BLaER1 (cell line): Measurements from ENCODE around the gene MPDU1.

ENCODE experiments used
- H3K27ac ChIP-seq: shearing (Covaris generic); formaldehyde crosslinking; 2 replicates; pipeline ENCODE4 v1.8.1; 2022
- H3K27me3 ChIP-seq: shearing (Covaris generic); formaldehyde crosslinking; 2 replicates; pipeline ENCODE4 v1.8.1; 2022
- H3K36me3 ChIP-seq: shearing (Covaris generic); formaldehyde crosslinking; 2 replicates; pipeline ENCODE4 v1.8.1; 2022
- H3K4me1 ChIP-seq: shearing (Covaris generic); formaldehyde crosslinking; 2 replicates; pipeline ENCODE4 v1.8.1; 2022
- H3K4me2 ChIP-seq: shearing (Covaris generic); formaldehyde crosslinking; 2 replicates; pipeline ENCODE4 v1.8.1; 2022
- H3K4me3 ChIP-seq: shearing (Covaris generic); formaldehyde crosslinking; 2 replicates; pipeline ENCODE4 v1.8.1; 2022
- H3K9ac ChIP-seq: shearing (Covaris generic); formaldehyde crosslinking; 2 replicates; pipeline ENCODE4 v1.8.1; 2022
- H3K9me3 ChIP-seq: shearing (Covaris generic); formaldehyde crosslinking; 2 replicates; pipeline ENCODE4 v1.8.1; 2022
- H4K20me1 ChIP-seq: shearing (Covaris generic); formaldehyde crosslinking; 2 replicates; pipeline ENCODE4 v1.8.1; 2022
- Cebpa-rat ChIP-seq: shearing (Covaris generic); IDR thresholded peaks from 2 replicates; pipeline ENCODE4 v1.8.1; 2022

Gene MPDU1

DNA sequence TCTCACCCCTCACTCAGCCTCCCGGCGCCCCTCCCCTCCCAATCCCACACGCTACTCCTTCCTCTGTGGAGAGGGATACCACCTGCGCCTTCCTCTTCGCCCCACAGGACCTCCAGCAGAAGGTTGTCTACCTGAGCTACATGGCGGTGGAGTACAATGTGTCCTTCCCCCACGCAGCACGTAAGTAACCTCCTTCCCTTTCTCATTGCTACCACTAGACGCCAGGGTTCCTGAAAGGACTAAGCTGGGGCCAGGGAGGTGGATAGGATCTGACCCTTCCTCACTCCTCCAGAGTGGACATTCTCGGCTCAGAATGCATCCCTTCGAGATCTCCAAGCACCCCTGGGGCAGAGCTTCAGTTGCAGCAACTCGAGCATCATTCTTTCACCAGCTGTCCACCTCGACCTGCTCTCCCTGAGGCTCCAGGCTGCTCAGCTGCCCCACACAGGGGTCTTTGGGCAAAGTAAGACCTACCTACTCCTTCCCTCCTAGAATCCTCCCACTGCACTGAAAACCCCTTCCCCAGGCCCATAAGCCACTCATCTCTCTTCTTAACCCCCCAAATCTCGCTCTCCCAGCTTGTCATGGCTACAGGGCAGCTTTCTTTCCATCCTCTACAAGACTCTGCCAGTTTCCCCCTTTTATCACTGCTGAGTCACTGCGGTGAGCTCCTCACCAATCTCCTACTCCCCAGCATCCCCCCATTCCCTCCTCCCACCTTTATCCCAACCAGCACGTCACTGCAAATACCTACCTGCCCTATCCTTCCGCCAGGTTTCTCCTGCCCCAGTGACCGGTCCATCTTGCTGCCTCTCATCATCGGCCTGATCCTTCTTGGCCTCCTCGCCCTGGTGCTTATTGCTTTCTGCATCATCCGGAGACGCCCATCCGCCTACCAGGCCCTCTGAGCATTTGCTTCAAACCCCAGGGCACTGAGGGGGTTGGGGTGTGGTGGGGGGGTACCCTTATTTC, 2.8 kb upstream of the MPDU1 start:
- peak overlapping the region; percentile 98 for H3K4me2 ChIP-seq
- H3K9ac ChIP-seq: peak overlapping the region; percentile 95
- no peak overlapping the region; the same call in 1 of the 2 replicates for H3K4me3 ChIP-seq
- TF ChIP-seq Cebpa-rat: no peak
- no peaks in the 10 kb centered on the region for H3K9me3 ChIP-seq
- peaks cover 46% of the 10 kb centered on the region for H4K20me1 ChIP-seq
- peaks cover 89% of the 10 kb centered on the region for H3K4me1 ChIP-seq
- H3K27ac ChIP-seq: peak overlapping the region; percentile 96
- H3K36me3 ChIP-seq: peaks cover 51% of the 10 kb centered on the region
- H3K27me3 ChIP-seq: no peaks in the 10 kb centered on the region

DNA sequence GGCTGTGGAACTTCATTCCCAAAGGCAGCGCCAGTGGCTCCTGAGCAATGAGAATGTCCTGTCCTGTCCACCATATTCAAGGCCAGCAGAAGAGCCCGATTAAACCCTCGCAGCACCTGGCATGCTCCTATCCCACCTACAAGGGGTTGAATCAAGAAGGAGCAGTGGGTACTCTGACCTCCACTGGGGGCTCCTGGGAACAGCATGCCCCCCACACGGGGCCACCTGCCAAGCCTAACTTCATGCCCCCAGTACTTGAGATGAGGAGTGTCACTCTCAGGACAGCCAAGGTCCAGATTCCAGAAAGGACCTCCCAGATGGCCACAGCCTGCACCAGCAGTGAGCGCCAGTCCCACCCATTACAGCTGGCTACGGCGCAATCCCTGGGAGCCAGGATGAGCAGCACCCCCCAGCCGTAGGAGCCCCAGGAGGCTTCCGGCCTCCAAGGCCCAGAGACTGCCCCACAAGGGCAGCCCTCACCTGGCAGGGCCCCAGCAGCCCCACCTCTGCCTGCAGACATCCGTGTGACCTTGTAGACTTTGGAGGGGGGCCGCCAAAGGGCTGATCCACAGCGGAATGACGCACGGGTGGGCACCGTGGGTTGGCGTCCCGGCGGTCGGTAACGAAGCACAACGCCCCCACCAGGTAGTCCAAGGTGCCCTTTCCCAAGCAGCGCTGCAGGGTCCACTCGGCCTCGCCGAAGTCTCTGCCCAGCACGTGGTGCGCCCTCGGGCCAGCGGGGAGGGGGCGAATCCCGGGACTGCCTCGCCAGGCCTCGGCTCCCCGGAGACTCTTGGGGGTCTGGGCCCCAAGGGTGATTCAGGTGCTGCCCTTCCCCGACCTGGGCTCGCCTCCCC, 1.0 kb upstream of the MPDU1 start:
- Histone ChIP-seq H3K27ac (peak overlapping the region; percentile 96), H4K20me1 (peaks cover 29% of the 10 kb centered on the region), H3K9me3 (no peaks in the 10 kb centered on the region), H3K27me3 (no peaks in the 10 kb centered on the region), H3K9ac (peak overlapping the region; percentile 95), H3K4me2 (peak overlapping the region; percentile 98), H3K4me1 (peaks cover 82% of the 10 kb centered on the region), H3K36me3 (peaks cover 49% of the 10 kb centered on the region), H3K4me3 (peak overlapping the region; percentile 70)
- TF ChIP-seq Cebpa-rat: no peak

GRCh38 chr17:7586673-7587419, 3.2 kb downstream of the MPDU1 start:
- no peaks in the 10 kb centered on the region for H3K27me3 ChIP-seq
- H3K9me3 ChIP-seq: no peaks in the 10 kb centered on the region
- peak overlapping the region; percentile 25; the same call in 1 of the 2 replicates for H3K4me2 ChIP-seq
- H3K27ac ChIP-seq: peak overlapping the region; percentile 28; the same call in 1 of the 2 replicates
- H3K4me3 ChIP-seq: no peak overlapping the region
- no peak for TF ChIP-seq Cebpa-rat
- H3K4me1 ChIP-seq: peaks cover 51% of the 10 kb centered on the region
- H3K9ac ChIP-seq: peak overlapping the region; percentile 26
- peaks cover 53% of the 10 kb centered on the region for H3K36me3 ChIP-seq
- H4K20me1 ChIP-seq: peaks cover 13% of the 10 kb centered on the region; the same call in 1 of the 2 replicates

GRCh38 chr17:7587420-7588151, 3.9 kb downstream of the MPDU1 start:
- H3K9ac ChIP-seq: peak overlapping the region; percentile 26
- peaks cover 13% of the 10 kb centered on the region; the same call in 1 of the 2 replicates for H4K20me1 ChIP-seq
- H3K27me3 ChIP-seq: no peaks in the 10 kb centered on the region
- peak overlapping the region; percentile 28; the same call in 1 of the 2 replicates for H3K27ac ChIP-seq
- peak overlapping the region; percentile 25 for H3K4me2 ChIP-seq
- no peak for TF ChIP-seq Cebpa-rat
- H3K36me3 ChIP-seq: peaks cover 60% of the 10 kb centered on the region
- H3K4me1 ChIP-seq: peaks cover 44% of the 10 kb centered on the region
- H3K4me3 ChIP-seq: no peak overlapping the region
- no peaks in the 10 kb centered on the region for H3K9me3 ChIP-seq

DNA sequence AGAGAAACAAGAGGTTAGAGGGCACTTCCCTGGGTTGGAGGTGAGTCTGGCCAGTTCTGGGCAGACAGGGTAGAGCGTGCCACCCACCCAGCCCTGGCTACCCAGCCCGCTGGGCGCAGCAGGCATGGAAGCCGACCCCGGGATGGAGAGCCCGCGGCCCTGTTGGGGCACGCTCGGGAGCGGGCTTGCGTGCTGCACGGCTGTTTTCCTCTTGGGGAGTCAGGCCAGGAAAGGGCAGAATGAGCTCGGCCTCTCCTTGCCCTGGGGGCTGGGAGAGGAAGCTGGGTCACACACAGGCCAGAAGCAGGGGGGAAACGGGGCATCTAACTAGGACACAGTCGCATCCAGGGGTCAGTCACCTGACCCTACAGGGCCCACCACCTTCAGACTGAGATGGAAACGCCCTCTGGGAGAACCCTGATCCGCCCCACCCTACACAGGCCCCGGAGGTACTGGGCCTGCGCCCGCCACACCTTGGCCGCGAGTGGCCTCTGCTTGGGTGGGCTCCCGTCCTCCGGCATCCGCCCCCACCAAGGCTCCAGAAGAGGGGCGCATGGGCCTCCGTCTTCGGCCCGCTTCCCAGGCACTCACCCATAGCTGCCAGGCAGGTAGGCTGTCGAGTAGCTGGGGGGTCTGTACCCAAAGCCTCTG, 5.0 kb downstream of the MPDU1 start:
- peaks cover 35% of the 10 kb centered on the region for H3K4me1 ChIP-seq
- H3K27ac ChIP-seq: no peak overlapping the region
- peaks cover 13% of the 10 kb centered on the region; the same call in 1 of the 2 replicates for H4K20me1 ChIP-seq
- TF ChIP-seq Cebpa-rat: no peak
- H3K9me3 ChIP-seq: no peaks in the 10 kb centered on the region
- H3K4me3 ChIP-seq: no peak overlapping the region
- H3K4me2 ChIP-seq: no peak overlapping the region
- no peaks in the 10 kb centered on the region for H3K27me3 ChIP-seq
- 0 out of 2 replicates have a peak overlapping the region, but pooled peaks have one; percentile 26 for H3K9ac ChIP-seq
- peaks cover 71% of the 10 kb centered on the region for H3K36me3 ChIP-seq

DNA sequence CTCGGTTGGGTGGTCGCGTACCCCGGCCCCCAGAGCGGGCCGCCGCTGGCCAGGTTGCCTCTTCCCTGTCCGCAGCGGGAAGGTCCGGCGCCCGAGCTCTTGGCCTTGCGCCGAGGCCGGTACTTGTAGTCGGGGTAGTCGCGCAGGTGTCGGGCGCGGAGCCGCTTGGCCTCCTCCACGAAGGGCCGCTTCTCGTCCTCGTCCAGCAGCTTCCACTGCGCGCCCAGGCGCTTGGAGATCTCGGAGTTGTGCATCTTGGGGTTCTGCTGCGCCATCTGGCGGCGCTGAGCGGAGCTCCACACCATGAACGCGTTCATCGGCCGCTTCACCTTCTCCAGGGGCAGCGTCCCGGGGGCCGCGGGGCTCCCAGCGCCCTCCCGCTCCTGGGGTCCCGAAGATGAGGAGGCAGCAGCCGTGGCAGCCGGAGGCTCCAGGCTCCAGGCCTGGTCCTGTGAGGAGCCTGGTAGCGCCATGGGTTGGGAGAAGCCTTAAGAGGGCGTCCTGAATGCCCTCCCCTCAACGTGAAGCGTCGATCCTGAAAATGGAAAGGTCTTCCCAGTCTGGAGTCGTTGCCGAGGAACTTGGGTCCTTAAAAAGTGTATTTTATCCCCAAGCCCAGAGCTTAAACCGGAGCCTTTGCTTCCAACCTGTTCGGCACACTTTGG, 5.7 kb downstream of the MPDU1 start:
- Histone ChIP-seq H3K36me3 (peaks cover 78% of the 10 kb centered on the region), H3K9me3 (no peaks in the 10 kb centered on the region), H3K27ac (0 out of 2 replicates have a peak overlapping the region, but pooled peaks have one; percentile 10), H3K4me3 (no peak overlapping the region), H3K27me3 (no peaks in the 10 kb centered on the region), H3K4me1 (peaks cover 34% of the 10 kb centered on the region), H3K4me2 (peak overlapping the region; percentile 68), H4K20me1 (peaks cover 13% of the 10 kb centered on the region; the same call in 1 of the 2 replicates), H3K9ac (peak overlapping the region; percentile 22; the same call in 1 of the 2 replicates)
- no peak for TF ChIP-seq Cebpa-rat

- Histone ChIP-seq H3K36me3 (peaks cover 85% of the 10 kb centered on the region), H3K4me3 (no peak within 1 kb of the TSS), H3K27me3 (no peaks in the 10 kb centered on the region), H3K9ac (peak within 1 kb of the TSS; percentile 22; the same call in 1 of the 2 replicates), H3K27ac (0 out of 2 replicates have a peak within 1 kb of the TSS, but pooled peaks have one; percentile 10), H4K20me1 (peaks cover 13% of the 10 kb centered on the region; the same call in 1 of the 2 replicates), H3K9me3 (no peaks in the 10 kb centered on the region), H3K4me2 (peak within 1 kb of the TSS; percentile 68), H3K4me1 (peaks cover 26% of the 10 kb centered on the region)
- TF ChIP-seq Cebpa-rat: no peak
Observed at GRCh38 chr17:7589891-7590691, 6.4 kb downstream of the MPDU1 start, which contains the start of gene SOX15. Gene SOX15, minus strand, starts transcription at chr17:7590094. Its CDS starts 418 bp downstream, at chr17:7589676.
